GM19438 (cell line): Measurements from ENCODE around the gene ZNF664.
"Not testable (repeated sequence)": the region's sequence is repeated elsewhere in the genome, so short reads cannot be mapped to it uniquely, and the experiment has no call there.

ENCODE experiments used
- ATAC-seq: cut with Tn5 transposase; IDR thresholded peaks from one replicate; pipeline ENCODE4 v1.9.1; 2021; ENCODE audit warnings: low read depth; ENCODE audit not compliant: unreplicated experiment

ZNF664 gene

GRCh38 chr12:123941000-123941399 lies 32.0 kb upstream of the ZNF664 start:
- ATAC-seq: no peak

- ATAC-seq: no peak
Measured at GRCh38 chr12:123941624-123942237, 31.3 kb upstream of the ZNF664 start.

GRCh38 chr12:123942238-123942653 lies 30.8 kb upstream of the ZNF664 start:
- ATAC-seq: no peak

GRCh38 chr12:123942911-123943648 lies 29.9 kb upstream of the ZNF664 start:
- no peak for ATAC-seq

- no peak for ATAC-seq
Measured at GRCh38 chr12:123943816-123944215, 29.2 kb upstream of the ZNF664 start.

- ATAC-seq: no peak
Measured at GRCh38 chr12:123944696-123945095, 28.3 kb upstream of the ZNF664 start.

- ATAC-seq: no peak
Measured at GRCh38 chr12:123945287-123946151, 27.5 kb upstream of the ZNF664 start.

- no peak for ATAC-seq
Measured at GRCh38 chr12:123946152-123946515, 26.9 kb upstream of the ZNF664 start.

GRCh38 chr12:123946516-123947505 lies 26.2 kb upstream of the ZNF664 start:
- ATAC-seq: not testable (repeated sequence)

GRCh38 chr12:123947531-123947930 lies 25.5 kb upstream of the ZNF664 start:
- not testable (repeated sequence) for ATAC-seq

GRCh38 chr12:123948401-123948795 lies 24.6 kb upstream of the ZNF664 start:
- no peak for ATAC-seq

- no peak for ATAC-seq
Measured at GRCh38 chr12:123948796-123949769, 23.9 kb upstream of the ZNF664 start.

- ATAC-seq: no peak
Measured at GRCh38 chr12:123949770-123950165, 23.2 kb upstream of the ZNF664 start.

- no peak for ATAC-seq
Measured at GRCh38 chr12:123950476-123951349, 22.3 kb upstream of the ZNF664 start.

- no peak for ATAC-seq
Measured at GRCh38 chr12:123951467-123951866, 21.5 kb upstream of the ZNF664 start.

- no peak for ATAC-seq
Measured at GRCh38 chr12:123952037-123952436, 21.0 kb upstream of the ZNF664 start.

GRCh38 chr12:123954647-123955350 lies 18.2 kb upstream of the ZNF664 start:
- ATAC-seq: no peak
